K562 (cell line): Measurements from ENCODE around the gene SSH3. TPM values are rescaled to one million over a fixed set of nuclear protein-coding genes. Genes with fewer than 3 reads are reported as not detected.

Source experiments
- BRF2 ChIP-seq: IDR thresholded peaks from 3 replicates; pipeline ENCODE4 v1.6.1; 2011; ENCODE audit warnings: borderline replicate concordance, mild to moderate bottlenecking; ENCODE audit not compliant: insufficient read length, insufficient read depth
- CREBBP ChIP-seq: IDR thresholded peaks from one replicate; pipeline ENCODE4 v1.6.1; 2012; ENCODE audit warnings: low read depth, mild to moderate bottlenecking, control low read depth, inconsistent platforms, low read length
- HDAC1 ChIP-seq, 2 experiments: fragments of 450-650 bp; IDR thresholded peaks; 2 replicates each; pipeline ENCODE4 v1.6.1; 2016 to 2017; ENCODE audit warnings: inconsistent platforms in 1 of 2, mild to moderate bottlenecking in 1 of 2, moderate library complexity in 1 of 2
- ILF3 ChIP-seq: fragments of 450-650 bp; IDR thresholded peaks from 2 replicates; pipeline ENCODE4 v1.6.1; 2018; ENCODE audit warnings: antibody characterized with exemption, mild to moderate bottlenecking, moderate library complexity, borderline replicate concordance
- PHB ChIP-seq: fragments of 250-450 bp; sonication (Bioruptor Pico); IDR thresholded peaks from 2 replicates; pipeline ENCODE4 v1.5.0; 2021
- PHF20 ChIP-seq: fragments of 450-650 bp; IDR thresholded peaks from 2 replicates; pipeline ENCODE4 v1.6.1; 2018; ENCODE audit not compliant: partially characterized antibody
- RBFOX2 ChIP-seq: fragments of 200-400 bp; formaldehyde crosslinking; IDR thresholded peaks from 2 replicates; pipeline ENCODE4 v1.6.1; 2017; ENCODE audit warnings: low read depth, mild to moderate bottlenecking, low read length, moderate library complexity
- SAFB2 ChIP-seq: fragments of 200-400 bp; formaldehyde crosslinking; IDR thresholded peaks from 2 replicates; pipeline ENCODE4 v1.6.1; 2018; ENCODE audit warnings: borderline replicate concordance, low read length, low read depth, moderate library complexity; ENCODE audit not compliant: severe bottlenecking
- SMARCB1 ChIP-seq: IDR thresholded peaks from 2 replicates; pipeline ENCODE4 v1.6.1; 2011; ENCODE audit warnings: improper control_type of control experiment, low read depth; ENCODE audit not compliant: insufficient read length
- STAT5B ChIP-seq: fragments of 250-450 bp; sonication (Bioruptor Pico); IDR thresholded peaks from 2 replicates; pipeline ENCODE4 v1.8.0; 2021; ENCODE audit warnings: mild to moderate bottlenecking, inconsistent platforms
- ZNF282 ChIP-seq: sonication (generic); formaldehyde crosslinking; IDR thresholded peaks from 2 replicates; pipeline ENCODE4 v1.8.1; 2023; ENCODE audit warnings: missing genetic modification reagents
- ZNF518B ChIP-seq: fragments of 250-450 bp; sonication (Bioruptor Pico); IDR thresholded peaks from 2 replicates; pipeline ENCODE4 v1.5.0; 2021; ENCODE audit warnings: mild to moderate bottlenecking, moderate library complexity
- ZNF707 ChIP-seq: fragments of 250-450 bp; sonication (Bioruptor Pico); conservative IDR thresholded peaks from 2 replicates; pipeline ENCODE4 v1.8.0; 2022; ENCODE audit warnings: inconsistent platforms, mild to moderate bottlenecking, moderate library complexity
- polyA plus RNA-seq, 8 experiments: library from polyadenylated mRNA; depleted of rRNA in 4 of 8; stranded (reverse) in 5 of 8; unstranded in 3 of 8; fragments of >200 nt; fragmentation: Nextera tagmentation in 2 of 8; fragmentation: Illumina TruSeq in 1 of 8; extraction: Ambion mirVana in 2 of 8; extraction: Trizol in 1 of 8; gene quantifications; 2 replicates each; pipeline versions ENCODE4 v1.2.1 to v1.2.3, GENCODE V29; 2011 to 2014; ENCODE audit warnings: inconsistent platforms in 1 of 8, missing spikeins in 1 of 8
- total RNA-seq, 7 experiments: library from RNA; depleted of rRNA in 6 of 7; stranded (reverse); fragments of >200 nt in 6 of 7; fragmentation: Illumina TruSeq in 2 of 7; extraction: Trizol in 2 of 7; gene quantifications; 2 replicates each; pipeline versions ENCODE4 v1.2.1 to v1.2.3, GENCODE V29; 2011 to 2021; ENCODE audit warnings: low replicate concordance in 1 of 7
- TF ChIP-seq, protein P1 (sequence below): fragments of 150-350 bp; IDR thresholded peaks from 2 replicates; pipeline ENCODE4 v1.6.1; 2014; ENCODE audit warnings: low read depth, mild to moderate bottlenecking, low read length, borderline replicate concordance
- TF ChIP-seq, protein P2 (sequence below): fragments of 450-650 bp; formaldehyde crosslinking; IDR thresholded peaks from 2 replicates; pipeline ENCODE4 v1.4.0; 2020; ENCODE audit warnings: mild to moderate bottlenecking

SSH3 gene
- total and polyA plus RNA-seq, 9 of the 15 experiments (the other 6 are each of a cell fraction or from before 2014, with no cell fraction given) = 0.07 to 1.0 (median 0.24) TPM; not detected in 3

- TF ChIP-seq CREBBP (no peak), ZNF282 (no peak), PHB (CRISPR knock-in tag) (no peak), ZNF707 (CRISPR knock-in tag) (no peak), RBFOX2 (no peak), SAFB2 (no peak), ILF3 (no peak), BRF2 (no peak), SMARCB1 (peak; percentile 78), PHF20 (no peak), HDAC1 (IDR thresholded peaks at IDR 0.05) (peak in 1 of 2 experiments; percentile 78; a peak in 2 of 4 replicates), ZNF518B (CRISPR knock-in tag) (no peak), STAT5B (CRISPR knock-in tag) (no peak)
- TF ChIP-seq, protein P1, sequence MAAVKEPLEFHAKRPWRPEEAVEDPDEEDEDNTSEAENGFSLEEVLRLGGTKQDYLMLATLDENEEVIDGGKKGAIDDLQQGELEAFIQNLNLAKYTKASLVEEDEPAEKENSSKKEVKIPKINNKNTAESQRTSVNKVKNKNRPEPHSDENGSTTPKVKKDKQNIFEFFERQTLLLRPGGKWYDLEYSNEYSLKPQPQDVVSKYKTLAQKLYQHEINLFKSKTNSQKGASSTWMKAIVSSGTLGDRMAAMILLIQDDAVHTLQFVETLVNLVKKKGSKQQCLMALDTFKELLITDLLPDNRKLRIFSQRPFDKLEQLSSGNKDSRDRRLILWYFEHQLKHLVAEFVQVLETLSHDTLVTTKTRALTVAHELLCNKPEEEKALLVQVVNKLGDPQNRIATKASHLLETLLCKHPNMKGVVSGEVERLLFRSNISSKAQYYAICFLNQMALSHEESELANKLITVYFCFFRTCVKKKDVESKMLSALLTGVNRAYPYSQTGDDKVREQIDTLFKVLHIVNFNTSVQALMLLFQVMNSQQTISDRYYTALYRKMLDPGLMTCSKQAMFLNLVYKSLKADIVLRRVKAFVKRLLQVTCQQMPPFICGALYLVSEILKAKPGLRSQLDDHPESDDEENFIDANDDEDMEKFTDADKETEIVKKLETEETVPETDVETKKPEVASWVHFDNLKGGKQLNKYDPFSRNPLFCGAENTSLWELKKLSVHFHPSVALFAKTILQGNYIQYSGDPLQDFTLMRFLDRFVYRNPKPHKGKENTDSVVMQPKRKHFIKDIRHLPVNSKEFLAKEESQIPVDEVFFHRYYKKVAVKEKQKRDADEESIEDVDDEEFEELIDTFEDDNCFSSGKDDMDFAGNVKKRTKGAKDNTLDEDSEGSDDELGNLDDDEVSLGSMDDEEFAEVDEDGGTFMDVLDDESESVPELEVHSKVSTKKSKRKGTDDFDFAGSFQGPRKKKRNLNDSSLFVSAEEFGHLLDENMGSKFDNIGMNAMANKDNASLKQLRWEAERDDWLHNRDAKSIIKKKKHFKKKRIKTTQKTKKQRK = no peak
- TF ChIP-seq, protein P2, sequence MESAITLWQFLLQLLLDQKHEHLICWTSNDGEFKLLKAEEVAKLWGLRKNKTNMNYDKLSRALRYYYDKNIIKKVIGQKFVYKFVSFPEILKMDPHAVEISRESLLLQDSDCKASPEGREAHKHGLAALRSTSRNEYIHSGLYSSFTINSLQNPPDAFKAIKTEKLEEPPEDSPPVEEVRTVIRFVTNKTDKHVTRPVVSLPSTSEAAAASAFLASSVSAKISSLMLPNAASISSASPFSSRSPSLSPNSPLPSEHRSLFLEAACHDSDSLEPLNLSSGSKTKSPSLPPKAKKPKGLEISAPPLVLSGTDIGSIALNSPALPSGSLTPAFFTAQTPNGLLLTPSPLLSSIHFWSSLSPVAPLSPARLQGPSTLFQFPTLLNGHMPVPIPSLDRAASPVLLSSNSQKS = no peak
Observed at GRCh38 chr11:67347964-67348749, 44.8 kb downstream of the SSH3 start (continued).
